Pancreas (tissue), 10 donors: ENCODE measurements around the gene APOA4. TPM values are rescaled to one million over a fixed set of nuclear protein-coding genes. Genes with fewer than 3 reads are reported as not detected.

Source experiments
- ATAC-seq, 4 donors: fragments of 200-7000 bp; cut with Tn5 transposase; one replicate each; pipeline versions ENCODE4 v1.8.0 to v1.9.1; 2020; ENCODE audit warnings: mild to moderate bottlenecking in 4 of 4, moderate library complexity in 4 of 4
- DNase-seq, 6 donors: peaks; one replicate each; pipeline ENCODE4 v3.0.0-alpha.2; 2020
- FAIRE-seq: peaks from 2 replicates; lab custom pipeline; 2012; peaks lifted over from hg19 to GRCh38; lab: Jason Lieb, UNC
- H3K27ac ChIP-seq, 4 donors: fragments of 200-600 bp; sonication (generic); 1 replicate in 3 of 4; 2 replicates in 1 of 4; pipeline versions ENCODE4 v1.5.0 to v1.8.0; 2020
- H3K27me3 ChIP-seq, 4 donors: fragments of 200-600 bp; one replicate each; pipeline ENCODE4 v1.8.0; 2021
- H3K36me3 ChIP-seq, 3 donors: fragments of 200-600 bp; sonication (generic) in 1 of 3; one replicate each; pipeline versions ENCODE4 v1.5.0 to v1.8.0; 2020 to 2021
- H3K4me1 ChIP-seq, 3 donors: fragments of 200-600 bp; one replicate each; pipeline ENCODE4 v1.8.0; 2021
- H3K4me3 ChIP-seq, 4 donors: fragments of 200-600 bp; sonication (generic) in 2 of 4; one replicate each; pipeline versions ENCODE4 v1.5.0 to v1.8.0; 2020 to 2021
- H3K9me3 ChIP-seq, 4 donors: fragments of 200-600 bp; one replicate each; pipeline ENCODE4 v1.8.0; 2021
- WGBS, 2 donors: extraction: QIAGEN DNeasy Blood & Tissue Kit; methylation state at CpG; one replicate each; pipeline ENCODE4 v1.1.7; 2013; 5-methylcytosine and 5-hydroxymethylcytosine counted together
- intact Hi-C, 3 donors: fragments of 100-400 bp; cut with DNase I; formaldehyde crosslinking; loops; one replicate each; pipeline versions ENCODE4 v1.11.1 to v1.14.2; 2022
- polyA plus RNA-seq, 2 donors: library from polyadenylated mRNA; stranded (reverse); fragments of 200-250 nt; gene quantifications; one replicate each; pipeline ENCODE4 v1.2.3, GENCODE V29; 2013
- total RNA-seq, 6 donors: library from RNA; stranded (reverse); fragmentation: NEBNext Ultra II Directional in 4 of 6; extraction: Animal tissue kit (Norgen Biotek cat#: 25700) in 4 of 6; gene quantifications; one replicate each; pipeline versions ENCODE4 v1.2.1 to v1.2.4, GENCODE V29; 2021 to 2023
- TF ChIP-seq, protein P1 (sequence below), 4 donors: fragments of 200-600 bp; sonication (generic) in 3 of 4; IDR thresholded peaks; one replicate each; pipeline versions ENCODE4 v1.5.0 to v1.8.0; 2021; ENCODE audit warnings: antibody characterized with exemption in 4 of 4
- donor health status: healthy with polysubstance abuse.
- donor health status: DM: no; HTN: no; CAD: no; lungs with moderate emphysema.
- donor health status: DM: no; HTN: no; CAD: no.
- donor health status: control.
- donor health status: control.
- donor health status: Bipolar disorder and iron deficiency.
- donor health status: DM: yes; HTN: yes; CAD: no.
- donor health status: DM: no; HTN: no; CAD: no.
- donor health status: DM: no; HTN: no; CAD: no.
- donor health status: DM: yes; HTN: yes; CAD: no.

APOA4 gene
- total and polyA plus RNA-seq, 8 donors: 0.33 TPM; not detected in 7

GRCh38 chr11:116833491-116833815 lies 10.3 kb upstream of the APOA4 start:
- Histone ChIP-seq H3K9me3 (no peaks in the 10 kb centered on the region), H3K36me3 (no peaks in the 10 kb centered on the region), H3K4me1 (peaks cover 0 to 10% (median 6%) of the 10 kb centered on the region in 3 donors), H3K4me3 (no peak overlapping the region), H3K27ac (no peak overlapping the region), H3K27me3 (no peaks in the 10 kb centered on the region)
- FAIRE-seq (no peak), ATAC-seq (no peak), DNase-seq (no peak)
- WGBS, 2 donors: 93 to 96% methylated on average over 10 of the region's 10 CpGs
- TF ChIP-seq, protein P1, sequence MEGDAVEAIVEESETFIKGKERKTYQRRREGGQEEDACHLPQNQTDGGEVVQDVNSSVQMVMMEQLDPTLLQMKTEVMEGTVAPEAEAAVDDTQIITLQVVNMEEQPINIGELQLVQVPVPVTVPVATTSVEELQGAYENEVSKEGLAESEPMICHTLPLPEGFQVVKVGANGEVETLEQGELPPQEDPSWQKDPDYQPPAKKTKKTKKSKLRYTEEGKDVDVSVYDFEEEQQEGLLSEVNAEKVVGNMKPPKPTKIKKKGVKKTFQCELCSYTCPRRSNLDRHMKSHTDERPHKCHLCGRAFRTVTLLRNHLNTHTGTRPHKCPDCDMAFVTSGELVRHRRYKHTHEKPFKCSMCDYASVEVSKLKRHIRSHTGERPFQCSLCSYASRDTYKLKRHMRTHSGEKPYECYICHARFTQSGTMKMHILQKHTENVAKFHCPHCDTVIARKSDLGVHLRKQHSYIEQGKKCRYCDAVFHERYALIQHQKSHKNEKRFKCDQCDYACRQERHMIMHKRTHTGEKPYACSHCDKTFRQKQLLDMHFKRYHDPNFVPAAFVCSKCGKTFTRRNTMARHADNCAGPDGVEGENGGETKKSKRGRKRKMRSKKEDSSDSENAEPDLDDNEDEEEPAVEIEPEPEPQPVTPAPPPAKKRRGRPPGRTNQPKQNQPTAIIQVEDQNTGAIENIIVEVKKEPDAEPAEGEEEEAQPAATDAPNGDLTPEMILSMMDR (IDR thresholded peaks at IDR 0.05): no peak
- intact Hi-C loops: loop anchor here in 1 of 3 donors (5.0 kb wide), 1 partner anchor 41 kb away; the partner anchor contains the start of gene APOA5

DNA sequence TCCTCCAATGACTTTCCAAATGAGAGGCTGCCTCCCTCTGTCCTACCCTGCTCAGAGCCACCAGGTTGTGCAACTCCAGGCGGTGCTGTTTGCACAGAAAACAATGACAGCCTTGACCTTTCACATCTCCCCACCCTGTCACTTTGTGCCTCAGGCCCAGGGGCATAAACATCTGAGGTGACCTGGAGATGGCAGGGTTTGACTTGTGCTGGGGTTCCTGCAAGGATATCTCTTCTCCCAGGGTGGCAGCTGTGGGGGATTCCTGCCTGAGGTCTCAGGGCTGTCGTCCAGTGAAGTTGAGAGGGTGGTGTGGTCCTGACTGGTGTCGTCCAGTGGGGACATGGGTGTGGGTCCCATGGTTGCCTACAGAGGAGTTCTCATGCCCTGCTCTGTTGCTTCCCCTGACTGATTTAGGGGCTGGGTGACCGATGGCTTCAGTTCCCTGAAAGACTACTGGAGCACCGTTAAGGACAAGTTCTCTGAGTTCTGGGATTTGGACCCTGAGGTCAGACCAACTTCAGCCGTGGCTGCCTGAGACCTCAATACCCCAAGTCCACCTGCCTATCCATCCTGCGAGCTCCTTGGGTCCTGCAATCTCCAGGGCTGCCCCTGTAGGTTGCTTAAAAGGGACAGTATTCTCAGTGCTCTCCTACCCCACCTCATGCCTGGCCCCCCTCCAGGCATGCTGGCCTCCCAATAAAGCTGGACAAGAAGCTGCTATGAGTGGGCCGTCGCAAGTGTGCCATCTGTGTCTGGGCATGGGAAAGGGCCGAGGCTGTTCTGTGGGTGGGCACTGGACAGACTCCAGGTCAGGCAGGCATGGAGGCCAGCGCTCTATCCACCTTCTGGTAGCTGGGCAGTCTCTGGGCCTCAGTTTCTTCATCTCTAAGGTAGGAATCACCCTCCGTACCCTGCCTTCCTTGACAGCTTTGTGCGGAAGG lies 9.5 kb upstream of the APOA4 start:
- TF ChIP-seq, protein P1 (IDR thresholded peaks at IDR 0.05): no peak
- H3K9me3 ChIP-seq: no peaks in the 10 kb centered on the region
- FAIRE-seq (no peak), ATAC-seq (peak in 3 of 4 donors; percentile 18 to 26 (median 21)), DNase-seq (peak in 1 of 6 donors; percentile 24)
- no peaks in the 10 kb centered on the region for H3K36me3 ChIP-seq
- no peaks in the 10 kb centered on the region for H3K27me3 ChIP-seq
- no peak overlapping the region for H3K27ac ChIP-seq
- H3K4me3 ChIP-seq: no peak overlapping the region
- H3K4me1 ChIP-seq: peaks cover 0 to 10% (median 6%) of the 10 kb centered on the region in 3 donors
- WGBS, 2 donors: 72 to 80% methylated on average over 12 to 13 of the region's 13 CpGs
- intact Hi-C loops: loop anchor here in 1 of 3 donors (5.0 kb wide), 1 partner anchor 40 kb away; the partner anchor contains the start of gene APOA5

DNA sequence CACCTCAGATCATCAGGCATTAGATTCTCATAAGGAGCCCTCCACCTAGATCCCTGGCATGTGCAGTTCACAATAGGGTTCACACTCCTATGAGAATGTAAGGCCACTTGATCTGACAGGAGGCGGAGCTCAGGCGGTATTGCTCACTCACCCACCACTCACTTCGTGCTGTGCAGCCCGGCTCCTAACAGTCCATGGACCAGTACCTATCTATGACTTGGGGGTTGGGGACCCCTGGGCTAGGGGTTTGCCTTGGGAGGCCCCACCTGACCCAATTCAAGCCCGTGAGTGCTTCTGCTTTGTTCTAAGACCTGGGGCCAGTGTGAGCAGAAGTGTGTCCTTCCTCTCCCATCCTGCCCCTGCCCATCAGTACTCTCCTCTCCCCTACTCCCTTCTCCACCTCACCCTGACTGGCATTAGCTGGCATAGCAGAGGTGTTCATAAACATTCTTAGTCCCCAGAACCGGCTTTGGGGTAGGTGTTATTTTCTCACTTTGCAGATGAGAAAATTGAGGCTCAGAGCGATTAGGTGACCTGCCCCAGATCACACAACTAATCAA lies 8.8 kb upstream of the APOA4 start:
- no peaks in the 10 kb centered on the region for H3K9me3 ChIP-seq
- intact Hi-C loops: loop anchor here in 1 of 3 donors (5.0 kb wide), 1 partner anchor 40 kb away; the partner anchor contains the start of gene APOA5
- H3K4me1 ChIP-seq: peaks cover 0 to 10% (median 6%) of the 10 kb centered on the region in 3 donors
- ATAC-seq: no peak
- no peak overlapping the region for H3K27ac ChIP-seq
- no peaks in the 10 kb centered on the region for H3K36me3 ChIP-seq
- TF ChIP-seq, protein P1 (IDR thresholded peaks at IDR 0.05): no peak
- H3K27me3 ChIP-seq: no peaks in the 10 kb centered on the region
- peak in 1 of 6 donors; percentile 55 for DNase-seq
- WGBS, 2 donors: 78 to 79% methylated on average over 7 of the region's 7 CpGs
- H3K4me3 ChIP-seq: no peak overlapping the region
- no peak for FAIRE-seq

DNA sequence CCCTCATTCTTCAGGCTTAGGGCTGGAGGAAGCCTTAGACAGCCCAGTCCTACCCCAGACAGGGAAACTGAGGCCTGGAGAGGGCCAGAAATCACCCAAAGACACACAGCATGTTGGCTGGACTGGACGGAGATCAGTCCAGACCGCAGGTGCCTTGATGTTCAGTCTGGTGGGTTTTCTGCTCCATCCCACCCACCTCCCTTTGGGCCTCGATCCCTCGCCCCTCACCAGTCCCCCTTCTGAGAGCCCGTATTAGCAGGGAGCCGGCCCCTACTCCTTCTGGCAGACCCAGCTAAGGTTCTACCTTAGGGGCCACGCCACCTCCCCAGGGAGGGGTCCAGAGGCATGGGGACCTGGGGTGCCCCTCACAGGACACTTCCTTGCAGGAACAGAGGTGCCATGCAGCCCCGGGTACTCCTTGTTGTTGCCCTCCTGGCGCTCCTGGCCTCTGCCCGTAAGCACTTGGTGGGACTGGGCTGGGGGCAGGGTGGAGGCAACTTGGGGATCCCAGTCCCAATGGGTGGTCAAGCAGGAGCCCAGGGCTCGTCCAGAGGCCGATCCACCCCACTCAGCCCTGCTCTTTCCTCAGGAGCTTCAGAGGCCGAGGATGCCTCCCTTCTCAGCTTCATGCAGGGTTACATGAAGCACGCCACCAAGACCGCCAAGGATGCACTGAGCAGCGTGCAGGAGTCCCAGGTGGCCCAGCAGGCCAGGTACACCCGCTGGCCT lies 7.2 kb upstream of the APOA4 start:
- intact Hi-C loops: loop anchor here in 1 of 3 donors (5.0 kb wide), 1 partner anchor 38 kb away; the partner anchor contains the start of gene APOA5
- no peak for FAIRE-seq
- H3K36me3 ChIP-seq: no peaks in the 10 kb centered on the region

More for the DNA sequence above, 7.2 kb upstream of the APOA4 start:
- no peak overlapping the region for H3K27ac ChIP-seq
- TF ChIP-seq, protein P1 (IDR thresholded peaks at IDR 0.05): no peak
- no peaks in the 10 kb centered on the region for H3K27me3 ChIP-seq
- H3K9me3 ChIP-seq: no peaks in the 10 kb centered on the region
- DNase-seq (peak in 1 of 6 donors; percentile 75), ATAC-seq (no peak)
- peaks cover 0 to 6% (median 3%) of the 10 kb centered on the region in 3 donors for H3K4me1 ChIP-seq
- 91 to 92% methylated on average over 17 of the region's 17 CpGs for WGBS, 2 donors
- H3K4me3 ChIP-seq: no peak overlapping the region
